Epithelial cell of prostate (primary cell): ENCODE measurements around the gene PNKP.
A peak's percentile ranks its signal among the peaks of the same experiment; 100 is the strongest.

Experiments used
- DNase-seq: peaks from one replicate; pipeline ENCODE4 v3.0.0-alpha.2; 2011; ENCODE audit warnings: low read depth, low spot score
- H3K27ac ChIP-seq: fragments of 450-650 bp; 2 replicates; pipeline ENCODE4 v1.5.1; 2017; ENCODE audit warnings: mild to moderate bottlenecking

Gene PNKP

DNA sequence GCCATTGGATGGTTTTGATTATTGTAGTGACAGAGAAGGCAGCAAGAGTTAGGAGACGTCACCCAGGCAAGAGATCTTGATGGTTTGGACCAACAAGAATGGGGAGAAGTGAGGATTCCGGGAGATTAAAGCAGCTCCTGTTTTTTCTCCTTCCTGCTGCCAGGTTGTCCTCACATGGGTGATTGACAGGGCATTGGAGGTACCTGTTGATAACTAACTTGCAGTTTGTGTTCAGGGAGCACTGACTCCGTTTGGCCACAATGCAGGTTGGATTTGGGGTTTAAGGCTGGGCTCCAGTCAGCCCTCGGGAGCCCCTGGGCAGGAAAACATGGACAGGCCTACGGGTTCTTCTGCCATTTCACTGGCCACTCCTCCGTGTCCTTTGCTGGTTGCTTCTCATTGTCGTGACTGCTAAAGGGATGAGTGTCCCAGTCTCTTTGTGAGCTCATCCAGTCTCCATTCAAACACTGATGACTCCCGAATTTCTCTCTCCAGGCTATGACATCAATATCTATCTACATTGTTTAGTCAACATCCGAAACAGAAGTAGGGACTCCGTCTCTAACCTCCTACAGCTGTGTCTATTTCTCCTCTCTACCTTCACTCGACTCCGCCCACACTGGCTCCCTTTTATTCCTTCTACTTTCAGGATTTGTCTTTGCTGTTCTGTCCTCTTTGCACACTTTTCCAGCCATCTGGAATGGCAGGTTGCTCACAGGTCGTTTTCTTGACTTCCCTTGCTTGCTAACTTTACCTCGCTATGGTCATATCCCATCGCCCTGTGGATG is 17.7 kb downstream of the PNKP start:
- H3K27ac ChIP-seq: no peak overlapping the region
- DNase-seq: no peak

DNA sequence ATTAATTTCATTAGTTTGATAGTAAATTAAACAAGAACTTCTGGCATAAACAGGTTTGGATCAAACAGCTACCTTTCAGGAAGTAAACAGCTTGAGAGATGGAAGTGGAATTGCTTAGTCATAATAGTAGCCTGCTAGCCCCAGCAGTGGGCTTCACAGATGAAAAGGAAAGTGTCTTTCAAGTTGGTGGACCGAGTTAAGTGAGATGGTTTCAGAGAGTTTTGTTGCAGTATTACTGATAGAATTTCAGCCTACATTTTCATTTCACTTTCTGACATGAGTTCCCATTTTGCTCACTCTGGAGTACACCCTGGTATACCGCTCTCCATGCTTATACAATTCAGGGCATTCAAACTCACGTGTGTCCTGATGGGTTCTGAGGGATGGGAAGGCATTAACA is 18.4 kb downstream of the PNKP start:
- H3K27ac ChIP-seq: no peak overlapping the region
- no peak for DNase-seq

DNA sequence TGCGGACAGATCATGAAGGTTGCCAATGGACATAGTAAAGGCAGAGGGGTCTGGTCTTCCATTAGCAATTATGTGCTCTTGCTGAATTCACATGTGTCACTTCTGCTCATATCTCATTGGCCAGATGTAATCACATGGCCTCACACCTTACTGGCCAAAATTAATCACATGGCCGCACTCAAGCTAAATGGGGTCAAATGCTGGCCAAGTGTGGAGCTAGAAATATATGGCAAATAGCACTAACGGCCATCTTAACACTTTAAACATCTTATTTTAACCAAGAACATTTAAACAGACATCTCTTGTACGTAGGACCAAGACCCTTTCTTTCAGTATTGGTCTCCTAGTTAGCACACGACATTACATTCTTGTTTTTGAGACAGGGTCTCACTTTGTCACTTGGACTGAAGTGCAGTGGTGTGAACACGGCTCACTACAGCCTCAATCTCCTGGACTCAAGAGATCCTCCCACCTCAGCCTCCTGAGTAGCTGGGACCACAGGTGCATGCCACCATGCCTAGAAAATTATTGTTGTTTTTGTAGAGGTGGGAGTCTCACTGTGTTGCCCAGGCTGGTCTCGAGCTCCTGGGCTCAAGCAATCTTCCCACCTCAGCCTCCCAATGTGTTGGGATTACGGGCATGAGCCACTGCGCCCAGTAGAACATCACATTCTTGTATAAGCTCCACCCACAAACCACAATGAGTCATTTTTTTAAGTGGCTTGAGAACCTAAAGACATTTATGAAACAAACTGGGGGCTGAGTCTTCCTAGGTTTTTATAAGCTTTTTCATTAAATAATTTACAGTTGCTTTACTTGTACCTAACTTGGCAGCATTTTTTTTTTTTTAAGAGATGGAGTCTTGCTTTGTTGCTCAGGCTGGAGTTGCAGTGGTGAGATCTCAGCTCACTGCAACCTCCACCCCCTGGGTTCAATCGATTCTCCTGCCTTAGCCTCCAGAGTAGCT is 19.4 kb downstream of the PNKP start:
- DNase-seq: peak; percentile 44
- no peak overlapping the region for H3K27ac ChIP-seq

DNA sequence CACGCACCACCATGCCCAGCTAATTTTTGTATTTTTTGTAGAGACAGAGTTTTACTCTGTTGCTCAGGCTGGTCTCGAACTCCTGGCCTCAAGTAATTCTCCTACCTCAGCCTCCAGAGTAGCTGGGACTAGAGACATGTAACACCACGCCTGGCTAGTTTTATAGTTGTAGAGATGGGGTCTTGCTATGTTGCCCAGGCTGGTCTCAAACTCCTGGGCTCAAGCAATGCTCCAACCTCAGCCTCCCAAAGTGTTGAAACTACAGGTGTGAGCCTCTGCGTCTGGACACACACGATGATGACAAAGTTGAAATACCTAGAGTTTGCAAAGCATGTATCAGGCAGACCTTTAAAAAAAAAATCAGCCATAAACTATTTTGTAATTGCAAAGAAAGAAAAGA is 21.0 kb downstream of the PNKP start:
- no peak overlapping the region for H3K27ac ChIP-seq
- no peak for DNase-seq

DNA sequence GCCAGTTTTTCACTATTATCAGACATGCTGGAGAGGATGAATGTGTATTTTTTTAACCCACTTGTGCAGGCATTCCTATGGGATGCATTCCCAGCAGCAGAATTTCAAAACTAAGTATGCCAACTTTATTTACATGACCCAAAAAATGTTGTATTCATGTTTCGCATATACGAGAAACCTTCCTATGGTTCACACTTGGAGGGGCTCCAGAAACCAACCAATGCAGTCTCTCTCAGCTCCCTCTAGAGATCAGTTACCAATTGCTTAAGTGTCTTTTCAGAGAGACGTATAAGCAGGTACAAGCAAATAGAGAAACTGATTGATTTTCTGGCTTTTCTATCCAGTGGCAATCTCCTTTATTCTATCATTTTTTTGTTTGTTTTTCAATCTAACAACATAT is 22.0 kb downstream of the PNKP start:
- DNase-seq: no peak
- H3K27ac ChIP-seq: no peak overlapping the region

DNA sequence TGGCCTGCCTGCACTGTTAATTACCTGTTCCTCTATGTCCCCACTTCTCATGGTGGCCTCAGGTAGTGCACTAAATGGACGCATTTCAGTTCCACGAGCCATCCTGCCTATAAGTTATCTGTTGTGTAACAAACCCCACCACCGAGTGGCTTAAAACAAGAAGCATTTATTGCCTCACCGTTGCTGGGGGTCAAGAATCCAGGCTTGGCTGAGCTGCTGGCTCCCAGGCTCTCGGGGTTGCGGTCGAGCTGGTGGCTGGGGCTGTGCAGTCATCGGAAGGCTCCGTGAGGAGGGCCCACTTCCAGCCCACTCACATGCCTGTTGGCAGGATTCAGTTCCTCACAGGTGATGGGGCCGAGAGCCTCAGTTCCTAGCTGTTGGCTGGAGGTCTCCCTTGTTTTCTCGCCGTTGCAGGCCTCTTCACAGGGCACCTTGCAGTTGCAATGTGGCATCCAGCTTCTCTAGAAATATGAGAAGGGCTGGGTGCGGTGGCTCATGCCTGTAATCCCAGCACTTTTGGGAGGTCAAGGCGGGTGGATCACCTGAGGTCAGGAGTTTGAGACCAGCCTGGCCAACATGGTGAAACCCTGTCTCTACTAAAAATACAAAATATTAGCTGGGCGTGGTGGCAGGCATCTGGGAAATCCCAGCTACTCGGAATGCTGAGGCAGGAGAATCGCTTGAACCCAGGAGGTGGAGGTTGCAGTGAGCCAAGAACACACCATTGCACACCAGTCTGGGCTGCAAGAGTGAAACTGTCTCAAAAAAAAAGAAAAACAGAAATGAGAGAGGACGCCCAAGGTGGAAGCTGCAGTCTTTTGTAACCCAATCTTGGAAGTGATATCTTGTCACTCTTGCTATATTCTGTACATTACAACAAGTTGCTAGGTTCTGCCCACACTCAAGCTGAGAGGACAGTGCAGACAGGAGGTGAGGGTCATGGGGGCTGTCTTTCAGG is 23.0 kb downstream of the PNKP start:
- no peak for DNase-seq
- no peak overlapping the region for H3K27ac ChIP-seq

DNA sequence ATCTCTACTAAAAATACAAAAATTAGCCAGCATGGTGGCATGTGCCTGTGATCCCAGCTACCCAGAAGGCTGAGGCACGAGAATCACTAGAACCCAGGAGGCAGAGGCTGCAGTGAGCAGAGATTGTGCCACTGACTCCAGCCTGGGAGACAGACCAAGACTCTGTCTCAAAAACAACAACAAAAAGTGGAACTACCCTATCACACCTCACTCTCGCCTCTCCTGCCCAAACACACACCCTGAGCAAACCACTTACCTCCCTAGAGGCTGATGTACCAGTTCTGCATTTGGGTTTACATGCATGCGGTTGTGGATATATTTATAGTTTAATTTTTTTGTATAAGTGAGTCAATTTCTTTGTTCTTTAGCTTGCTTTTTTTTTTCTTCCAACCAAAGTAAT is 24.1 kb downstream of the PNKP start:
- H3K27ac ChIP-seq: no peak overlapping the region
- no peak for DNase-seq

DNA sequence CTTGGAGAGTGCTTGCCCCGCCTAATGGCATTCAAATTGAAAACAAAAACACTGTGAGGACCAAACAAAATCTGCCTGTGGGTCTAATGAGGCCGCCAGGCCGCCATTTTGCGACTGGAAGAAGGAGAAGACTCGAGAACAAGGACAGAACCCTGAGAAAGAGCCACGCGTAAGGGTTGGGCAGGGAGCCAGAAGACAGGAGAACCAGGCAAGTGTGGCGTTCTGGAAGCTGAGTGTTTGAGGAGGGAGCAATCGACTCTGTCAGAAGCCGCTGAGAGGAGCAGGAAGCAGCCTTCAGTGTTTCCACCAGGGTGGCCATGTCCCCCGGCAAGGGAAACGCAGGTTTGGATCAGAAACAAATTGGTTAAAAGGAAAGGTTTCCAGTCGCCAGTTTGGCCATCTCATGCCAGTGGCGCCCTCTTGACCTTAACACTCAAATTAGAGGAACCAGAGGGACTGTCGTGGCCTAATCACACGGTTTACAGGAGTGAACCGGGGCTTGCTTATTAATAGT is 26.6 kb downstream of the PNKP start:
- H3K27ac ChIP-seq: no peak overlapping the region
- no peak for DNase-seq

DNA sequence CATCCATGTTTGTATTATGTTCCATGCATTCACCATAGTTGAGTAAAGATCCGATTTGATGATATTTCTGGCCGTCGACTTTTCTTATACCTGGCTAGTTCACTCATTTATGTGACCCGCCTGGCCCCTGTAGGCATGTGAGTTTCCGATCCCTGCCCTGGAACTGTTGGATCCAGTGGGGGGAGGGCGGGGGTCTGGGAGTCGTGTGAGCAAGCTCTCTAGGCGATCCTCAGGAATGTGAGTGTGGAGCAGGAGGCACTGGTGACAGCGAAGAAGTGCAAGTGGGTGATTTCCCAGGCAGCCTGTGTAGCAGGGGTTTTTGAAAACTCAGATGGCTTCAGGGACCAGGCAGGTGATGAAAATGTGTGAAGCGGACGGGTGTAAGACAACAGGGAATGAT is 27.1 kb downstream of the PNKP start:
- no peak for DNase-seq
- H3K27ac ChIP-seq: no peak overlapping the region

DNA sequence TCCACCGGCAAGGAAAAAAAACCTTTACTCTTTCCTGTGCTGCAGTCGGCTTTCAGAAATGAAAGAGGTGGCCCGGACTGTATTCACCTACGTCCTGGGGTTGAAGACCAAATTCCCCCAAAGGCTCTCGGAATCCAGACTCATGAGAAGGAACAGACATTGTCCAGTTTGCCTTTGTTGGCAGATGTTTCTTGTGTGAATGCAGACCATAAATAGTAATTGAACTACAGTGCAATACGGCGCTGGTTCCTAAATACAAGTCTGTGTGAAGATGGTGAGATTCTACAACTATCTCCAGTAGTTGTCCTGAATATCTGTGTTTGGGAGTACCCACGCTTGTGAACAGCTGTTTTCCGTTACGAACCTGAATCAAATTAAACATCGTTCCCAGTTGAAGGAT is 27.7 kb downstream of the PNKP start:
- no peak overlapping the region for H3K27ac ChIP-seq
- DNase-seq: no peak

DNA sequence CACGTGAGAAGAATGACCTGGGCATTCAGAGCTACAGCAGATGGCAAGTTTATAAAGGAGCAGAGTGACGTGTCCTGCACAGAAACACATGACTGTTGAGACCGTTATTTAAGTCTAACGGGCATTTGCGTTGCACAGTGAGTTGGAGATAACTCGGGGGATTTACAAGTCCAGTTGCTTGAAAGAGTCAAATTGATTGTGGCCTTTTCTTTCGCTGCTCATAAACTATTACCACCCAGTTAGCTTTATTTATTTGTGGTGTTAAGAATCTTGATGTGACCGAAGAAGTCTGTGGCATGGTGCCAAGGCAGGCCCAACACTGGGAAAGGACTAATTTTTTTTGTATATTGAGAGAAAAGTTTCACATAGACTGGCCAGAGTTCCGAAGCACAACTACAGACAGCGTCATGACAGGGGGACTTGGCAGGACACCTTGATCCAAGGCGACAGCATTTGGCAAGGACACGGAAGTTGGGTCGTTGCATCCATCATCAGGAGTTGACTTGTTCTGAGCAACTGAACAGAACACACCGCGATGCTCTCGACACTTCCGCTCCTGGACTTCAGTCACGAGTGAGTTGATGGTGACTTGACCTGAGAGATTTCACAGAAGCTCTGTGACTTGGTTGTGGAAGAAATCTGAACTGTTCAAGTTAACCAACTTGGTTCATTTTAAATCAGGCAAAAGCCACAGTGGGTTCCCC is 28.3 kb downstream of the PNKP start:
- H3K27ac ChIP-seq: no peak overlapping the region
- DNase-seq: no peak

DNA sequence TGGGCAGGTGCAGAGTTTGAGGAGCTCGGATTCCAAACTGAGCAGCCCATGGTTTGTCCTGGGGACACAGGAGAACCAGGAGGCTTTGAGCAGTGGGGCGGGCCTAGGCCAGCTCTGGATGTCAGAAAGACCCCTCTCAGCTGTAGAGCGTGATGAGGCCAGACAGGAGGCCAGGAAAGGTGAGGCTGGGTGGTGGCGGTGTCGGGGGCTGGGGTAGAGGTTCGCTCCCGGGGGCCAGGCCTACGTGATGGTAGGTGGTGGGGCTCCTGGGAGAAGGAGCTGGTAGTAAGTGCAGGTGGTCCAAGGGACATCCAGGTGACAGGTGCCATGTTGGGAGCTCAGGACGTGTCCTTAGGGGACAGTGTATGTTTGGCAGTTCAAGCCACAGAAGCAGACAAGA is 30.0 kb downstream of the PNKP start:
- DNase-seq: no peak
- H3K27ac ChIP-seq: no peak overlapping the region

DNA sequence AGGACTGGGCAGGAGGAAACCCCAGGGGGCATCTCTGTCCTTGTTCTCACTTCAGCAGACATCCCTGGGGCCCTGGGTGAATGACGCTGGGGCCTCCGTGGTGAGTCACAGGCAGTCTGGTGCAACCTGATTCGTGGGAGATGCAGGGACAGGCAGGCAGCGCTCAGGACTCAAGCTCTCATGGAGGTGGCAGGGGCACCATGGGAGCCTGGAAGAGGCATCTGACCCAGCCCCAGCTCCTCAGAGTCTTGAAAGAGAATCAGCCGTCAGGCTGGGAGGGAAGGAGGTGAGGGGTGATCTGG is 30.4 kb downstream of the PNKP start:
- no peak for DNase-seq
- no peak overlapping the region for H3K27ac ChIP-seq

DNA sequence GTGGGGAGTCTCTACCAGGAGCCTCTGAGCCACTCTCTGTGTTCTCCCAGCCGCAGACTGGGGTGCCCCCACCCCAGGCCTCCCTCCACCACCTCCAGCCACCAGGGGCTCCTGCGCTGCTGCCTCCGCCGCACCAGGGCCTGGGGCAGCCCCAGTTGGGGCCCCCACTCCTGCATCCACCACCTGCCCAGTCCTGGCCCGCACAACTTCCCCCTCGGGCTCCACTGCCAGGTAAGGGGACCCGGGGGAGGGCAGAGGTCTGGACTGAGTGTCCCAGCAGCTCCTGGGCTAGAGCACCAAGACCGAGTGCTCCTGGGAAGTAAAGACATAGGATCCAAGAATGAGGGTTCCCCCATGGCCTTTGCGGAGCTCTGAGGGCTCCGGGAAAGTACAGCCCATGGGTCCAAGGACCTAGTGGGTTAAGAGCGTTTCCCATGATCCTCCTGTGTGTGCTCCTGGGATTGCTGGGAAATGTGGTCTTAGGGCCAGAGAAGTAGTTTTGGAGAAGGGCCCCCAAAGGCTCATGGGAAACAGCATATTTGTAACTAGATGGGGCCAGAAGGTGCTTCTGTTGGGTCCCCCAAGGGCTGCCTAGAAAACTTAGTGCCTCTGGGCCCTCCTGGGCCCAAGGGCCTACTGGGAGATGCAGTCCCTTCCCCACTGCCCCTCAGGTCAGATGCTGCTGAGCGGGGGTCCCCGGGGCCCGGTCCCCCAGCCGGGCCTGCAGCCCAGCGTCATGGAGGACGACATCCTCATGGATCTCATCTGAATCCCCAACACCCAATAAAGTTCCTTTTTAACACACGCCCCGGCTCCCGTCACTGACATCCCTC is 31.0 kb downstream of the PNKP start:
- DNase-seq: no peak
- no peak overlapping the region for H3K27ac ChIP-seq

DNA sequence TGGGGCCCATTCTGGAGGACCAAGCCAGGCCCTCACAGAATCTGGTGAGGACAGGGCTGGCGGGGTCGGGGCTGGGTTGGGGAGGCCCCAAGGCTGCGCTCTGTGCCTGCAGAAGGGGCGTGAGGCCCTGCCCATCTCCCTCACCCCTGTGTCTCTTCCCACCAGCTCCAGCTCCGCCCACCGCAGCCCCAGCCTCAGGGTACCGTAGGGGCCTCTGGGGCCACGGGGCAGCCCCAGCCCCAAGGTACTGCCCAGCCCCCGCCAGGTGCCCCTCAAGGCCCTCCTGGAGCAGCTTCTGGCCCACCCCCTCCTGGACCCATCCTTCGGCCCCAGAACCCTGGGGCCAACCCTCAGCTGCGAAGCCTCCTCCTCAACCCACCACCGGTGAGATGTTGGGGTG is 31.8 kb downstream of the PNKP start:
- no peak for DNase-seq
- H3K27ac ChIP-seq: no peak overlapping the region

DNA sequence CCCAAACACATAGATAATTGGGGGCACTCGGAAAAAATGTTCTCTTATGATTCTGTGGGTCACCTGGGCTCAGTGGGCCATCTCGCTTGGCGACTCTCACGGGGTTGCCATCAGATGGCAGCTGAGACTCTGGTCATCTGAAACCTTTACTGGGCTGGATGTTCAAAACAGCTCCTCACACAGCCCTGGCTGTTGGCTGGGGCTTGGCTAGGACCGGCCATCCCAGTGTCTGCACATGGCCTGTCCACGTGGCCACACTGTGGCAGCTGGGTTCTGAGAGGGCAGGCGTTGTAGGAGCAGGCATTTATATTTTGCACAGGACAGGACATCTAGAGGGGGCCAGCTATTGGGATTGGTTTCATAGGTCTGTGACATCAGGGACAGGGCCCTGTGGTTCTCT is 33.8 kb downstream of the PNKP start:
- H3K27ac ChIP-seq: no peak overlapping the region
- DNase-seq: no peak

DNA sequence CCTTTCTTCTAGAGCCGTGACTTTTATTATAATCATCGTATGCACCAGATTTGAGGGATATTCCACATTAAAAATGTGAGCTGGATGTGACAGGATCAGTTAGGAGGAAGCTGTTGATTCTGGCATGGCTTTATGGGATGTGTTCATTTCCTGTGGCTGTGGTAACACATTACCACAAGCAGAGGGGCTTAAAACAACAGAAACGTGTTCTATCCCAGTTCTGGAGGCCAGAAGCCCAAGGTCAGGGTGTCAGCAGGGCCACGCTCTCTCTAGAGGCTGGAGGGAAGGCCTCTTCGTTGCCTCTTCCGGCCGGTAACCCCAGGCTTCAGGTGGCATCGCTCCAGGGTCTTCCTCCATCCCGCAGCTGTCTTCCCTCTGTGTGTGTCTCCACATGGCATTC is 34.8 kb downstream of the PNKP start:
- H3K27ac ChIP-seq: no peak overlapping the region
- DNase-seq: no peak

DNA sequence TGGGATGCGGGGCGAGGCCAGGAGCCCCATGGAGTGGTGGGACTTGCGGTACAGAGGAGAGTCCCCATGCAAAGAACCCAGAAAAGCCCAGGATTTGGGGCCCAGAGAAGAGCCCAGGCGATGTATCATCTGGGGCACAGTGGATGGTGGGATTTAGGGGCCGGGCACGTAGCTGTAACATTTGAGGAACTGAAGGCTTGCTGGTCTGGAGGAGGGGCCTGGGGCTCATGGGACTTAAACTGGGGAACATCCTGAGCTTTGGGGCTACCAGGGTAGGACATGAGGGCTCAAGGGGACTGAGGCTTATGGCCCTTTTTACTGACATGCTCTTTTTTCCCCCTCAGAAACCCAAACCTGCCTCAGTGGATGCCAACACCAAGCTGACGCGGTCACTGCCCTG is 35.8 kb downstream of the PNKP start:
- no peak overlapping the region for H3K27ac ChIP-seq
- DNase-seq: no peak

DNA sequence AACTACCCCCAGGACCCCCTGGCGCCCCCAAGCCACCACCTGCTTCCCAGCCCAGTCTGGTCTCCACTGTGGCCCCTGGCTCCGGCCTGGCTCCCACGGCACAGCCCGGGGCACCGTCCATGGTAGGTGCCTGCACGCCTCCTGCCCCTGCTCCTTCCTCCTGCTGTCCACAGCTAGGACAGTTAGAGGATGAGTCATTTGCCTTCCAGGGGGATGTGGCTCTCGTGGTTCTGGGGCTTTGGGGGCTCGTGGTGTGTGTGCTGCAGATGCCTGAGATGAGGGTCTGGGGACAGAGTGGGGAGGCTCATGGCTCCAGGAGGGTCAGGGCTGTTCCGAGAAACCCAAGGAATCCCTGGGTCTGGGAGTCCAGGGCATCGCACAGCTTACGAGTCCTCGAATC is 36.6 kb downstream of the PNKP start:
- no peak overlapping the region for H3K27ac ChIP-seq
- DNase-seq: no peak
